Trophoblast cell (in vitro differentiated cells and primary cell): ENCODE measurements around the gene ACBD7.

ENCODE experiments used
- DNase-seq, 2 donors: peaks; one replicate each; pipeline ENCODE4 v3.0.0-alpha.2; 2016
- H2AFZ ChIP-seq: 2 replicates; pipeline ENCODE4 v1.6.1; 2013; ENCODE audit warnings: low read length, moderate library complexity, mild to moderate bottlenecking; ENCODE audit not compliant: insufficient read depth, poor library complexity
- H2AK5ac ChIP-seq: 2 replicates; pipeline ENCODE4 v1.6.1; 2013; ENCODE audit warnings: mild to moderate bottlenecking, low read length
- H2BK120ac ChIP-seq: 2 replicates; pipeline ENCODE4 v1.6.1; 2013; ENCODE audit warnings: low read length, mild to moderate bottlenecking, moderate library complexity; ENCODE audit not compliant: insufficient read depth, poor library complexity
- H2BK12ac ChIP-seq: 2 replicates; pipeline ENCODE4 v1.6.1; 2013; ENCODE audit warnings: mild to moderate bottlenecking, low read length, moderate library complexity
- H2BK5ac ChIP-seq: 2 replicates; pipeline ENCODE4 v1.6.1; 2013; ENCODE audit warnings: low read length, low read depth, moderate library complexity, mild to moderate bottlenecking; ENCODE audit not compliant: poor library complexity
- H3K14ac ChIP-seq: 2 replicates; pipeline ENCODE4 v1.6.1; 2013; ENCODE audit warnings: mild to moderate bottlenecking, low read length
- H3K18ac ChIP-seq: 2 replicates; pipeline ENCODE4 v1.6.1; 2013; ENCODE audit warnings: mild to moderate bottlenecking, low read length
- H3K23ac ChIP-seq: 2 replicates; pipeline ENCODE4 v1.6.1; 2013; ENCODE audit warnings: low read length
- H3K27ac ChIP-seq: 2 replicates; pipeline ENCODE4 v1.5.1; 2013; ENCODE audit warnings: low read depth, mild to moderate bottlenecking, inconsistent platforms, low read length, moderate library complexity
- H3K27me3 ChIP-seq: 2 replicates; pipeline ENCODE4 v1.6.1; 2013; ENCODE audit warnings: inconsistent platforms, mild to moderate bottlenecking, low read length, moderate library complexity; ENCODE audit not compliant: insufficient read depth
- H3K36me3 ChIP-seq, 2 experiments: 1 replicate in 1 of 2; 2 replicates in 1 of 2; pipeline ENCODE4 v1.6.1; 2013; ENCODE audit warnings: low read length in 2 of 2, mild to moderate bottlenecking in 2 of 2, moderate library complexity in 1 of 2; ENCODE audit not compliant: insufficient read depth in 2 of 2, control insufficient read depth in 1 of 2
- H3K4ac ChIP-seq: 2 replicates; pipeline ENCODE4 v1.6.1; 2013; ENCODE audit warnings: low read depth, mild to moderate bottlenecking, low read length, moderate library complexity
- H3K4me1 ChIP-seq, 2 experiments: 1 replicate in 1 of 2; 2 replicates in 1 of 2; pipeline ENCODE4 v1.6.1; 2013; ENCODE audit warnings: low read length in 2 of 2, mild to moderate bottlenecking in 2 of 2, moderate library complexity in 1 of 2; ENCODE audit not compliant: insufficient read depth in 2 of 2, control insufficient read depth in 1 of 2
- H3K4me2 ChIP-seq: 2 replicates; pipeline ENCODE4 v1.6.1; 2013; ENCODE audit warnings: inconsistent platforms, mild to moderate bottlenecking, low read length, moderate library complexity
- H3K4me3 ChIP-seq: 2 replicates; pipeline ENCODE4 v1.5.1; 2013; ENCODE audit warnings: mild to moderate bottlenecking, low read depth, low read length, inconsistent platforms
- H3K79me1 ChIP-seq: one replicate; pipeline ENCODE4 v1.6.1; 2013; ENCODE audit warnings: low read length
- H3K79me2 ChIP-seq: 2 replicates; pipeline ENCODE4 v1.6.1; 2013; ENCODE audit warnings: low read length, mild to moderate bottlenecking; ENCODE audit not compliant: control insufficient read depth, insufficient read depth, poor library complexity
- H3K9ac ChIP-seq: 2 replicates; pipeline ENCODE4 v1.6.1; 2013; ENCODE audit warnings: mild to moderate bottlenecking, low read length
- H3K9me3 ChIP-seq: 2 replicates; pipeline ENCODE4 v1.6.1; 2013; ENCODE audit warnings: low read depth, mild to moderate bottlenecking, control low read depth, inconsistent platforms, low read length; ENCODE audit not compliant: insufficient read depth
- H4K12ac ChIP-seq: 2 replicates; pipeline ENCODE4 v1.6.1; 2013; ENCODE audit warnings: low read depth, mild to moderate bottlenecking, low read length, moderate library complexity
- H4K8ac ChIP-seq: 2 replicates; pipeline ENCODE4 v1.6.1; 2013; ENCODE audit warnings: low read depth, mild to moderate bottlenecking, low read length, moderate library complexity
- H4K91ac ChIP-seq: one replicate; pipeline ENCODE4 v1.6.1; 2013; ENCODE audit warnings: low read depth, mild to moderate bottlenecking, low read length, moderate library complexity
- WGBS: extraction: QIAGEN DNeasy Blood & Tissue Kit; methylation state at CpG from one replicate; pipeline ENCODE4 v1.1.7; 2013; ENCODE audit warnings: missing lambda C conversion rate; ENCODE audit not compliant: insufficient read length, insufficient coverage; ENCODE audit errors: extremely low coverage; 5-methylcytosine and 5-hydroxymethylcytosine counted together

Gene ACBD7

GRCh38 chr10:15035385-15036301 lies 52.9 kb downstream of the ACBD7 start:
- Histone ChIP-seq H3K79me2 (no peaks in the 10 kb centered on the region), H2BK12ac (no peak overlapping the region), H3K4me2 (no peak overlapping the region), H3K9me3 (no peaks in the 10 kb centered on the region), H3K4me1 (no peaks in the 10 kb centered on the region), H3K4me3 (no peak overlapping the region), H2BK120ac (no peak overlapping the region), H3K9ac (no peak overlapping the region), H3K27me3 (no peaks in the 10 kb centered on the region), H3K27ac (no peak overlapping the region), H2AFZ (no peak overlapping the region), H3K36me3 (no peaks in the 10 kb centered on the region), H4K91ac (no peak overlapping the region), H3K4ac (no peak overlapping the region), H2AK5ac (no peak overlapping the region), H2BK5ac (no peak overlapping the region), H4K8ac (no peak overlapping the region), H4K12ac (no peak overlapping the region), H3K23ac (no peak overlapping the region), H3K14ac (no peak overlapping the region), H3K18ac (no peak overlapping the region), H3K79me1 (no peaks in the 10 kb centered on the region)
- no CpG with 5 or more reads among the region's 18 CpGs for WGBS
- DNase-seq = peak in 1 of 2 donors; percentile 18

- H4K12ac ChIP-seq = no peak overlapping the region
Measured at GRCh38 chr10:15027741-15028140, 60.8 kb downstream of the ACBD7 start.

More at GRCh38 chr10:15027741-15028140, 60.8 kb downstream of the ACBD7 start:
- Histone ChIP-seq H3K4ac (no peak overlapping the region), H4K8ac (no peak overlapping the region), H3K27me3 (no peaks in the 10 kb centered on the region), H3K4me2 (no peak overlapping the region), H3K79me2 (no peaks in the 10 kb centered on the region), H3K79me1 (no peaks in the 10 kb centered on the region), H3K23ac (no peak overlapping the region), H3K4me3 (no peak overlapping the region), H2BK5ac (no peak overlapping the region), H3K9me3 (no peaks in the 10 kb centered on the region), H3K27ac (no peak overlapping the region), H2AFZ (no peak overlapping the region), H4K91ac (no peak overlapping the region), H2BK120ac (no peak overlapping the region), H3K14ac (no peak overlapping the region), H3K18ac (no peak overlapping the region), H3K9ac (no peak overlapping the region), H2AK5ac (no peak overlapping the region), H3K4me1 (no peaks in the 10 kb centered on the region), H3K36me3 (no peaks in the 10 kb centered on the region), H2BK12ac (no peak overlapping the region)
- DNase-seq = no peak
- WGBS = no CpG with 5 or more reads among the region's 3 CpGs
